Astrocyte (in vitro differentiated cells and primary cell): ENCODE data around the gene TARP.

Experiments used
- EZH2 ChIP-seq: IDR thresholded peaks from 2 replicates; pipeline ENCODE4 v1.6.1; 2012; ENCODE audit warnings: mild to moderate bottlenecking, low read length, inconsistent platforms; ENCODE audit not compliant: insufficient read depth
- TF ChIP-seq, protein P1 (sequence below): IDR thresholded peaks from 2 replicates; pipeline ENCODE4 v1.5.1; 2011; ENCODE audit warnings: low read depth, mild to moderate bottlenecking, inconsistent platforms, low read length, moderate library complexity; ENCODE audit not compliant: insufficient read depth

DNA sequence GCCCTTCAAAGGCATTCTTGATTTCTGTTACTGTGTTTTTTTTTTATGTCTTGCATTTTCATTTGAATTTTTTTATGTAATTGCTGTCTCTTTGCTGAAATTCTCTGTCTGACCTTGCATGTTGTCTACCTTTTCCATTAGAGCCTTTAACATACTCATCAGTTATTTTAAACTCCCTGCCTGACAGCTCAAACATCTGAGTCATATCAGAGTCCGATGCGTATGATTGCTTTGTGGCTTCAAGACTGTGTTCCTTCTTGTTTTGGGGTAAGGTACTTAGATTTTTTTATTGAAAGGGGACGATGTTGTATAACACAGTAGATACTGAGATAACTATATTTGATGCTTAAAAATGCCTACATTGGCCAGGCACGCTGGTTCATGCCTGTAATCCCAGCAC lies 9.7 kb upstream of the TARP start:
- TF ChIP-seq, protein P1, sequence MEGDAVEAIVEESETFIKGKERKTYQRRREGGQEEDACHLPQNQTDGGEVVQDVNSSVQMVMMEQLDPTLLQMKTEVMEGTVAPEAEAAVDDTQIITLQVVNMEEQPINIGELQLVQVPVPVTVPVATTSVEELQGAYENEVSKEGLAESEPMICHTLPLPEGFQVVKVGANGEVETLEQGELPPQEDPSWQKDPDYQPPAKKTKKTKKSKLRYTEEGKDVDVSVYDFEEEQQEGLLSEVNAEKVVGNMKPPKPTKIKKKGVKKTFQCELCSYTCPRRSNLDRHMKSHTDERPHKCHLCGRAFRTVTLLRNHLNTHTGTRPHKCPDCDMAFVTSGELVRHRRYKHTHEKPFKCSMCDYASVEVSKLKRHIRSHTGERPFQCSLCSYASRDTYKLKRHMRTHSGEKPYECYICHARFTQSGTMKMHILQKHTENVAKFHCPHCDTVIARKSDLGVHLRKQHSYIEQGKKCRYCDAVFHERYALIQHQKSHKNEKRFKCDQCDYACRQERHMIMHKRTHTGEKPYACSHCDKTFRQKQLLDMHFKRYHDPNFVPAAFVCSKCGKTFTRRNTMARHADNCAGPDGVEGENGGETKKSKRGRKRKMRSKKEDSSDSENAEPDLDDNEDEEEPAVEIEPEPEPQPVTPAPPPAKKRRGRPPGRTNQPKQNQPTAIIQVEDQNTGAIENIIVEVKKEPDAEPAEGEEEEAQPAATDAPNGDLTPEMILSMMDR = no peak
- no peak for TF ChIP-seq EZH2
